GM12878 (cell line): Measurements from ENCODE around the gene CPA4. TPM values are rescaled to one million over a fixed set of nuclear protein-coding genes. Genes with fewer than 3 reads are reported as not detected.

ENCODE experiments used
- ATAC-seq: fragments of 200-7000 bp; cut with Tn5 transposase; 3 replicates; pipeline ENCODE4 v1.9.1; 2020; ENCODE audit warnings: mild to moderate bottlenecking, moderate library complexity
- BruUV-seq: library from RNA; stranded (reverse); fragments of 400-500 nt; replicated peaks from 2 replicates; lab custom pipeline; 2021; lab: Mats Ljungman, UMichigan
- CTCF ChIA-PET: fragments of 300-600 bp; sonication (Branson Sonifier 250); formaldehyde crosslinking; extraction: SDS; loops from one replicate; lab custom pipeline; 2021; ENCODE audit warnings: inconsistent platforms; lab: Yijun Ruan, JAX
- POLR2A ChIA-PET: fragments of 350-600 bp; formaldehyde crosslinking; extraction: SDS; loops from one replicate; lab custom pipeline; 2021; ENCODE audit warnings: inconsistent platforms; lab: Charles Lee
- RAD21 ChIA-PET: fragments of 300-600 bp; sonication (Branson Sonifier 250); formaldehyde crosslinking; loops from one replicate; lab custom pipeline; 2023; ENCODE audit warnings: antibody characterized with exemption; ENCODE audit not compliant: unreplicated experiment; lab: Charles Lee
- SMC1A ChIA-PET: fragments of 300-600 bp; sonication (Branson Sonifier 250); formaldehyde crosslinking; loops from one replicate; lab custom pipeline; 2023; ENCODE audit not compliant: unreplicated experiment, uncharacterized antibody; lab: Charles Lee
- DNase-seq: peaks from one replicate; pipeline ENCODE4 v3.0.0-alpha.2; 2011; ENCODE audit warnings: low read depth, low spot score
- FAIRE-seq: peaks from 3 replicates; lab custom pipeline; 2011; peaks lifted over from hg19 to GRCh38; lab: Jason Lieb, UNC
- H2AFZ ChIP-seq: 2 replicates; pipeline ENCODE4 v1.6.0; 2011; ENCODE audit warnings: low read depth, low read length, control low read depth; ENCODE audit not compliant: control insufficient read depth
- H3K27ac ChIP-seq: 2 replicates; pipeline ENCODE4 v1.5.1; 2011; ENCODE audit warnings: control low read depth; ENCODE audit not compliant: control insufficient read depth, insufficient read depth
- H3K27me3 ChIP-seq, 2 experiments: replicated peaks in 1 of 2; 2 replicates each; pipeline versions ENCODE4 v1.6.0 to v1.6.1; 2011; ENCODE audit warnings: low read length in 1 of 2; ENCODE audit not compliant: control insufficient read depth in 2 of 2, insufficient read depth in 2 of 2
- H3K36me3 ChIP-seq, 2 experiments: 2 replicates each; pipeline ENCODE4 v1.5.1; 2011; ENCODE audit warnings: low read length in 1 of 2; ENCODE audit not compliant: control insufficient read depth in 2 of 2, insufficient read depth in 2 of 2
- H3K4me1 ChIP-seq: 2 replicates; pipeline ENCODE4 v1.6.1; 2011; ENCODE audit warnings: mild to moderate bottlenecking, low read length, moderate library complexity, mixed read lengths; ENCODE audit not compliant: control insufficient read depth, insufficient read depth
- H3K4me2 ChIP-seq: 2 replicates; pipeline ENCODE4 v1.6.0; 2011; ENCODE audit warnings: control low read depth; ENCODE audit not compliant: control insufficient read depth, insufficient read depth
- H3K4me3 ChIP-seq: fragments of 200-600 bp; sonication (generic); 2 replicates; pipeline ENCODE4 v1.5.1; 2016
- H3K79me2 ChIP-seq: 2 replicates; pipeline ENCODE4 v1.6.0; 2011; ENCODE audit warnings: low read length; ENCODE audit not compliant: control insufficient read depth, insufficient read depth
- H3K9ac ChIP-seq: 2 replicates; pipeline ENCODE4 v1.8.0; 2011; ENCODE audit warnings: low read length, control low read depth, mixed read lengths; ENCODE audit not compliant: control insufficient read depth, insufficient read depth
- H3K9me3 ChIP-seq: replicated peaks from 3 replicates; pipeline ENCODE4 v1.5.1; 2011; ENCODE audit warnings: mild to moderate bottlenecking, low read length; ENCODE audit not compliant: control insufficient read depth, insufficient read depth
- H4K20me1 ChIP-seq: 2 replicates; pipeline ENCODE4 v1.6.0; 2011; ENCODE audit not compliant: control insufficient read depth, insufficient read depth
- CBX3 ChIP-seq: fragments of 200-600 bp; sonication (generic); IDR thresholded peaks from 2 replicates; pipeline ENCODE4 v1.6.1; 2016; ENCODE audit warnings: low read depth, borderline replicate concordance
- CHD2 ChIP-seq: IDR thresholded peaks from 2 replicates; pipeline ENCODE4 v1.6.1; 2011; ENCODE audit warnings: low read depth, low read length, improper control_type of control experiment, borderline replicate concordance
- EZH2 ChIP-seq: IDR thresholded peaks from 2 replicates; pipeline ENCODE4 v1.6.1; 2012; ENCODE audit warnings: low read depth, mild to moderate bottlenecking, control low read depth, inconsistent platforms, low read length, borderline replicate concordance; ENCODE audit not compliant: control insufficient read depth
- JUNB ChIP-seq: IDR thresholded peaks from 2 replicates; pipeline ENCODE4 v1.6.1; 2016; ENCODE audit warnings: antibody characterized with exemption, mild to moderate bottlenecking
- NFXL1 ChIP-seq: fragments of 450-650 bp; IDR thresholded peaks from 2 replicates; pipeline ENCODE4 v1.6.1; 2017; ENCODE audit warnings: antibody characterized with exemption, mild to moderate bottlenecking, borderline replicate concordance
- ZBED1 ChIP-seq: IDR thresholded peaks from 2 replicates; pipeline ENCODE4 v1.6.1; 2016; ENCODE audit warnings: borderline replicate concordance
- ZSCAN29 ChIP-seq: fragments of 450-650 bp; IDR thresholded peaks from 2 replicates; pipeline ENCODE4 v1.6.1; 2017; ENCODE audit warnings: mild to moderate bottlenecking, moderate library complexity
- WGBS: methylation state at CpG from one replicate; pipeline ENCODE4 v1.1.6; 2016; ENCODE audit warnings: low lambda C conversion rate; ENCODE audit not compliant: insufficient replicate concordance, insufficient coverage; ENCODE audit errors: missing lambda C conversion rate; 5-methylcytosine and 5-hydroxymethylcytosine counted together
- in situ Hi-C: fragments of 300-500 bp; cut with MboI; formaldehyde crosslinking; loops from 9 replicates; pipeline ENCODE4 v1.14.3; 2018; ENCODE audit warnings: mixed read lengths
- intact Hi-C: fragments of 100-400 bp; cut with micrococcal nuclease; formaldehyde crosslinking; loops from one replicate; pipeline ENCODE4 v1.14.2; 2022; ENCODE audit not compliant: unreplicated experiment
- polyA plus RNA-seq, 11 experiments: library from polyadenylated mRNA; depleted of rRNA in 4 of 11; unstranded in 6 of 11; stranded (reverse) in 5 of 11; fragments of >200 nt; fragmentation: Nextera tagmentation in 4 of 11; fragmentation: Illumina TruSeq in 1 of 11; extraction: Ambion mirVana in 4 of 11; extraction: Trizol in 1 of 11; gene quantifications; 1 replicate in 1 of 11; 2 replicates in 10 of 11; pipeline versions ENCODE4 v1.2.1 to v1.2.3, GENCODE V29; 2011 to 2016; ENCODE audit warnings: inconsistent platforms in 2 of 11, missing spikeins in 2 of 11, low read depth in 1 of 11
- total RNA-seq, 4 experiments: library from RNA; depleted of rRNA in 3 of 4; stranded (reverse); fragments of >200 nt in 3 of 4; fragmentation: Illumina TruSeq in 1 of 4; extraction: Trizol in 1 of 4; gene quantifications; 2 replicates each; pipeline versions ENCODE4 v1.2.1 to v1.2.3, GENCODE V29; 2013 to 2021
- TF ChIP-seq, protein P1 (sequence below): fragments of 450-650 bp; IDR thresholded peaks from 2 replicates; pipeline ENCODE4 v1.6.1; 2016; ENCODE audit warnings: mild to moderate bottlenecking
- TF ChIP-seq, protein P2 (sequence below): fragments of 150-350 bp; IDR thresholded peaks from 2 replicates; pipeline ENCODE4 v1.6.1; 2014; ENCODE audit warnings: mild to moderate bottlenecking, low read depth, low read length
- TF ChIP-seq, protein P3 (sequence below): IDR thresholded peaks from 2 replicates; pipeline ENCODE4 v1.6.1; 2012; ENCODE audit warnings: mild to moderate bottlenecking, low read depth, low read length
- TF ChIP-seq, protein P4 (sequence below): IDR thresholded peaks from 2 replicates; pipeline ENCODE4 v1.6.1; 2011; ENCODE audit warnings: borderline replicate concordance, low read depth, mild to moderate bottlenecking, moderate library complexity, mixed read lengths, low read length; ENCODE audit not compliant: insufficient read depth; ENCODE audit errors: extremely low read length

CPA4 gene
- total and polyA plus RNA-seq, 10 of the 15 experiments (the other 5 are each of a cell fraction or from before 2014, with no cell fraction given) = 0.05 to 0.35 (median 0.18) TPM; not detected in 1

DNA sequence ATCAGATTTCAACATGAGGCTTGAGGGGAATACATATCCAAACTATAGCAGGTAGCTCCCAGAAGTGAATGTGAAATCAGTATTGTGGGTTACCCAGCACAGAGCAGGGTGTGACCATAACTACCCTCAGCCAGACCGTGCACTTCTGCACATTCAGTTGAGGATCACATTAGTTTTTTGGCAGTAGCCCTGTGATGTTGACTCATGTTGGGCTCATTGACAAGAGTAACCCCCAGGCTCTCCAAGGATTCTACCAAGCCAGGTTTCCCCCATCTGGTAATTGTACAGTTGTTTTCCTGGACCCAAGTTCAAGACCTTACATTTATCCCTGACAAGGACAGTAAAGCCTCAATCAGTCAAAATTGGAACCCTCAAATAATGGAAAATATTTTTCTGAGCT is 11.7 kb upstream of the CPA4 start:
- TF ChIP-seq, protein P1, sequence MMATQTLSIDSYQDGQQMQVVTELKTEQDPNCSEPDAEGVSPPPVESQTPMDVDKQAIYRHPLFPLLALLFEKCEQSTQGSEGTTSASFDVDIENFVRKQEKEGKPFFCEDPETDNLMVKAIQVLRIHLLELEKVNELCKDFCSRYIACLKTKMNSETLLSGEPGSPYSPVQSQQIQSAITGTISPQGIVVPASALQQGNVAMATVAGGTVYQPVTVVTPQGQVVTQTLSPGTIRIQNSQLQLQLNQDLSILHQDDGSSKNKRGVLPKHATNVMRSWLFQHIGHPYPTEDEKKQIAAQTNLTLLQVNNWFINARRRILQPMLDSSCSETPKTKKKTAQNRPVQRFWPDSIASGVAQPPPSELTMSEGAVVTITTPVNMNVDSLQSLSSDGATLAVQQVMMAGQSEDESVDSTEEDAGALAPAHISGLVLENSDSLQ = no peak
- no peak for TF ChIP-seq CBX3
- TF ChIP-seq ZSCAN29 = no peak
- TF ChIP-seq EZH2 = no peak
- TF ChIP-seq, protein P2, sequence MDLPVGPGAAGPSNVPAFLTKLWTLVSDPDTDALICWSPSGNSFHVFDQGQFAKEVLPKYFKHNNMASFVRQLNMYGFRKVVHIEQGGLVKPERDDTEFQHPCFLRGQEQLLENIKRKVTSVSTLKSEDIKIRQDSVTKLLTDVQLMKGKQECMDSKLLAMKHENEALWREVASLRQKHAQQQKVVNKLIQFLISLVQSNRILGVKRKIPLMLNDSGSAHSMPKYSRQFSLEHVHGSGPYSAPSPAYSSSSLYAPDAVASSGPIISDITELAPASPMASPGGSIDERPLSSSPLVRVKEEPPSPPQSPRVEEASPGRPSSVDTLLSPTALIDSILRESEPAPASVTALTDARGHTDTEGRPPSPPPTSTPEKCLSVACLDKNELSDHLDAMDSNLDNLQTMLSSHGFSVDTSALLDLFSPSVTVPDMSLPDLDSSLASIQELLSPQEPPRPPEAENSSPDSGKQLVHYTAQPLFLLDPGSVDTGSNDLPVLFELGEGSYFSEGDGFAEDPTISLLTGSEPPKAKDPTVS = no peak
- TF ChIP-seq ZBED1 = no peak
- no peak for TF ChIP-seq JUNB
- TF ChIP-seq, protein P3, sequence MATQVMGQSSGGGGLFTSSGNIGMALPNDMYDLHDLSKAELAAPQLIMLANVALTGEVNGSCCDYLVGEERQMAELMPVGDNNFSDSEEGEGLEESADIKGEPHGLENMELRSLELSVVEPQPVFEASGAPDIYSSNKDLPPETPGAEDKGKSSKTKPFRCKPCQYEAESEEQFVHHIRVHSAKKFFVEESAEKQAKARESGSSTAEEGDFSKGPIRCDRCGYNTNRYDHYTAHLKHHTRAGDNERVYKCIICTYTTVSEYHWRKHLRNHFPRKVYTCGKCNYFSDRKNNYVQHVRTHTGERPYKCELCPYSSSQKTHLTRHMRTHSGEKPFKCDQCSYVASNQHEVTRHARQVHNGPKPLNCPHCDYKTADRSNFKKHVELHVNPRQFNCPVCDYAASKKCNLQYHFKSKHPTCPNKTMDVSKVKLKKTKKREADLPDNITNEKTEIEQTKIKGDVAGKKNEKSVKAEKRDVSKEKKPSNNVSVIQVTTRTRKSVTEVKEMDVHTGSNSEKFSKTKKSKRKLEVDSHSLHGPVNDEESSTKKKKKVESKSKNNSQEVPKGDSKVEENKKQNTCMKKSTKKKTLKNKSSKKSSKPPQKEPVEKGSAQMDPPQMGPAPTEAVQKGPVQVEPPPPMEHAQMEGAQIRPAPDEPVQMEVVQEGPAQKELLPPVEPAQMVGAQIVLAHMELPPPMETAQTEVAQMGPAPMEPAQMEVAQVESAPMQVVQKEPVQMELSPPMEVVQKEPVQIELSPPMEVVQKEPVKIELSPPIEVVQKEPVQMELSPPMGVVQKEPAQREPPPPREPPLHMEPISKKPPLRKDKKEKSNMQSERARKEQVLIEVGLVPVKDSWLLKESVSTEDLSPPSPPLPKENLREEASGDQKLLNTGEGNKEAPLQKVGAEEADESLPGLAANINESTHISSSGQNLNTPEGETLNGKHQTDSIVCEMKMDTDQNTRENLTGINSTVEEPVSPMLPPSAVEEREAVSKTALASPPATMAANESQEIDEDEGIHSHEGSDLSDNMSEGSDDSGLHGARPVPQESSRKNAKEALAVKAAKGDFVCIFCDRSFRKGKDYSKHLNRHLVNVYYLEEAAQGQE = no peak
- TF ChIP-seq CHD2 = no peak
- TF ChIP-seq NFXL1 = no peak
- TF ChIP-seq, protein P4, sequence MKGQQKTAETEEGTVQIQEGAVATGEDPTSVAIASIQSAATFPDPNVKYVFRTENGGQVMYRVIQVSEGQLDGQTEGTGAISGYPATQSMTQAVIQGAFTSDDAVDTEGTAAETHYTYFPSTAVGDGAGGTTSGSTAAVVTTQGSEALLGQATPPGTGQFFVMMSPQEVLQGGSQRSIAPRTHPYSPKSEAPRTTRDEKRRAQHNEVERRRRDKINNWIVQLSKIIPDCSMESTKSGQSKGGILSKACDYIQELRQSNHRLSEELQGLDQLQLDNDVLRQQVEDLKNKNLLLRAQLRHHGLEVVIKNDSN = no peak
- in situ Hi-C loops (no loop called here), intact Hi-C loops (no loop called here)
- H3K27me3 ChIP-seq = 0 out of 4 replicates have a peak, but pooled peaks cover 0 to 1% of the 10 kb centered on the region in 2 experiments
- ATAC-seq (no peak), FAIRE-seq (no peak), DNase-seq (no peak)
- H3K9me3 ChIP-seq = no peaks in the 10 kb centered on the region
- no peak overlapping the region for H2AFZ ChIP-seq
- H4K20me1 ChIP-seq = no peaks in the 10 kb centered on the region
- no TSS peak for BruUV-seq
- H3K27ac ChIP-seq = no peak overlapping the region
- 92% methylated on average over 1 of the region's 1 CpG for WGBS
- ChIA-PET CTCF (interaction anchor here (0.7 kb wide), 1 partner anchor 551 kb away, joined by 3 read pairs; no protein-coding TSS in a partner anchor), SMC1A (interaction anchor here (1.0 to 1.4 kb wide), 3 partner anchors 12 to 218 kb away, joined by 3 to 4 read pairs (median 4); partner anchors contain the start of gene CPA4), POLR2A (no interaction called here), RAD21 (no interaction called here)
- H3K9ac ChIP-seq = no peak overlapping the region
- H3K36me3 ChIP-seq = no peaks in the 10 kb centered on the region
- H3K4me2 ChIP-seq = no peak overlapping the region
- H3K79me2 ChIP-seq = no peaks in the 10 kb centered on the region
- H3K4me3 ChIP-seq = no peak overlapping the region
- no peaks in the 10 kb centered on the region for H3K4me1 ChIP-seq
